Cardiac muscle cell (in vitro differentiated cells and primary cell): Measurements from ENCODE around the gene CNTN2. TPM values are rescaled to one million over a fixed set of nuclear protein-coding genes. Genes with fewer than 3 reads are reported as not detected.

ENCODE experiments used
- DNase-seq, 2 donors: peaks; one replicate each; pipeline versions ENCODE4 v3.0.0 to v3.0.0-alpha.2; 2010 to 2017; ENCODE audit warnings: low read depth in 1 of 2, low spot score in 1 of 2
- H3K27ac ChIP-seq: fragments of 200-600 bp; sonication (generic); 2 replicates; pipeline ENCODE4 v1.5.1; 2016
- H3K27me3 ChIP-seq: fragments of 200-600 bp; sonication (generic); 2 replicates; pipeline ENCODE4 v1.6.0; 2016; ENCODE audit warnings: control low read depth
- H3K36me3 ChIP-seq: fragments of 200-600 bp; sonication (generic); 2 replicates; pipeline ENCODE4 v1.5.1; 2016; ENCODE audit warnings: control low read depth
- H3K4me1 ChIP-seq: fragments of 200-600 bp; sonication (generic); 2 replicates; pipeline ENCODE4 v1.8.1; 2017; ENCODE audit warnings: low read depth, mild to moderate bottlenecking, mixed run types
- H3K4me3 ChIP-seq: fragments of 200-600 bp; sonication (generic); 2 replicates; pipeline ENCODE4 v1.5.1; 2016; ENCODE audit warnings: mild to moderate bottlenecking
- H3K9me3 ChIP-seq: fragments of 200-600 bp; sonication (generic); 2 replicates; pipeline ENCODE4 v1.5.1; 2017; ENCODE audit warnings: low read depth, mild to moderate bottlenecking, control low read depth
- polyA plus RNA-seq: library from polyadenylated mRNA; unstranded; fragments of >200 nt; fragmentation: Nextera tagmentation; extraction: Ambion mirVana; gene quantifications from 2 replicates; pipeline ENCODE4 v1.2.1, GENCODE V29; 2016
- total RNA-seq: library from RNA; depleted of rRNA; stranded (reverse); fragments of >200 nt; gene quantifications from 2 replicates; pipeline ENCODE4 v1.2.3, GENCODE V29; 2016
- TF ChIP-seq, protein P1 (sequence below): IDR thresholded peaks from 2 replicates; pipeline ENCODE4 v1.5.1; 2012; ENCODE audit warnings: low read depth, mild to moderate bottlenecking, low read length

The CNTN2 gene, protein sequence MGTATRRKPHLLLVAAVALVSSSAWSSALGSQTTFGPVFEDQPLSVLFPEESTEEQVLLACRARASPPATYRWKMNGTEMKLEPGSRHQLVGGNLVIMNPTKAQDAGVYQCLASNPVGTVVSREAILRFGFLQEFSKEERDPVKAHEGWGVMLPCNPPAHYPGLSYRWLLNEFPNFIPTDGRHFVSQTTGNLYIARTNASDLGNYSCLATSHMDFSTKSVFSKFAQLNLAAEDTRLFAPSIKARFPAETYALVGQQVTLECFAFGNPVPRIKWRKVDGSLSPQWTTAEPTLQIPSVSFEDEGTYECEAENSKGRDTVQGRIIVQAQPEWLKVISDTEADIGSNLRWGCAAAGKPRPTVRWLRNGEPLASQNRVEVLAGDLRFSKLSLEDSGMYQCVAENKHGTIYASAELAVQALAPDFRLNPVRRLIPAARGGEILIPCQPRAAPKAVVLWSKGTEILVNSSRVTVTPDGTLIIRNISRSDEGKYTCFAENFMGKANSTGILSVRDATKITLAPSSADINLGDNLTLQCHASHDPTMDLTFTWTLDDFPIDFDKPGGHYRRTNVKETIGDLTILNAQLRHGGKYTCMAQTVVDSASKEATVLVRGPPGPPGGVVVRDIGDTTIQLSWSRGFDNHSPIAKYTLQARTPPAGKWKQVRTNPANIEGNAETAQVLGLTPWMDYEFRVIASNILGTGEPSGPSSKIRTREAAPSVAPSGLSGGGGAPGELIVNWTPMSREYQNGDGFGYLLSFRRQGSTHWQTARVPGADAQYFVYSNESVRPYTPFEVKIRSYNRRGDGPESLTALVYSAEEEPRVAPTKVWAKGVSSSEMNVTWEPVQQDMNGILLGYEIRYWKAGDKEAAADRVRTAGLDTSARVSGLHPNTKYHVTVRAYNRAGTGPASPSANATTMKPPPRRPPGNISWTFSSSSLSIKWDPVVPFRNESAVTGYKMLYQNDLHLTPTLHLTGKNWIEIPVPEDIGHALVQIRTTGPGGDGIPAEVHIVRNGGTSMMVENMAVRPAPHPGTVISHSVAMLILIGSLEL
- total RNA-seq (0.35 TPM in 1 of 2 replicates, not detected in the other), polyA plus RNA-seq (0.06 TPM in 1 of 2 replicates, not detected in the other)

DNA sequence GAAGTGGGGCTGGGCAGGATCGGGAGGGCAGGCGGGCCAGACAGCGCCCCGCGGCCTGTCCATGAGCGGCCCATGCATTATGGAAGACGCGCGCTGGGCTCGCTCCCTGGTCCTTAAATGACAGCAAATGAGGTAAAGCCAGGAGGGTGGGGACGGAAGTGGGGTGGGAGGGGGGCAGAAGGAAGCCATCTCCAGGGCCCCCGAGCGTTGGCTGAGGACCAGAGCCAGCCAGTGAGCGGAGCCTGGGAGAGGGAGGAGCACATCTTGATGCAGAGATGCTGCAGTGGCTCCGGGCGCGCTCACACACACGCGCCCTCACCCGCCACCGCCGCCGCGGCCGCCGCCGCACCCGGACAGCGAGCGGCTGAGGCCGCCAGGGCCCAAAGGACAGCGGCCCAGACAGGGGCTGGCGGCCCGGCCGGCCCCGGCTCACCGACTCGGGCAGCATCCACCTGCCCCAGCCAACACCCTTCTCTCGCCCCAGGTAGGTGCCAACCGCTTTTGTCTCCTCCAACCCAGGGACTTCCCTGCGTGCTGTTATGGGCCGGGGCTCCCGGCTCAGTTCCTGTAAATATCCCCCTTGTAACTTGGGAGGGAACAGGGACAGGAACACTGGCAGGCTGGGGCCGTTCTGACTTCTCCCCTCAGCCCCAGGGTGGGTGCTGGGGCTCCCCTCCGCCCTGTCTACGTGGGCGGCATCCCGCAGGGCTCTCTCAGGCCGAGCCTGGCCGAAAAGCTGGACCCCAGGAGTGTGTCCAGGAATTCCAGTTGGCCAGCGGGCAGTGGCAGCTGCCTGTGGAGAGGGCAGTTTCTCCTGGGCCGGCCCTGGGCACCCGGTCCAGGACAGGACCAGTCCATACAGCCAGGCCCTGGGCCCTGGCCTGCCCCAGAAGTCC is at the start of gene CNTN2:
Gene CNTN2, plus strand, starts transcription at position 302 of the 896 bp plus-strand sequence. CDS start 9,974 bp downstream, outside the sequence.
- Histone ChIP-seq H3K27me3 (peaks cover 100% of the 10 kb centered on the region), H3K9me3 (no peaks in the 10 kb centered on the region), H3K4me1 (no peaks in the 10 kb centered on the region), H3K4me3 (no peak within 1 kb of the TSS), H3K36me3 (no peaks in the 10 kb centered on the region), H3K27ac (no peak within 1 kb of the TSS)
- DNase-seq: peak in 1 of 2 donors; percentile 39
- TF ChIP-seq, protein P1, sequence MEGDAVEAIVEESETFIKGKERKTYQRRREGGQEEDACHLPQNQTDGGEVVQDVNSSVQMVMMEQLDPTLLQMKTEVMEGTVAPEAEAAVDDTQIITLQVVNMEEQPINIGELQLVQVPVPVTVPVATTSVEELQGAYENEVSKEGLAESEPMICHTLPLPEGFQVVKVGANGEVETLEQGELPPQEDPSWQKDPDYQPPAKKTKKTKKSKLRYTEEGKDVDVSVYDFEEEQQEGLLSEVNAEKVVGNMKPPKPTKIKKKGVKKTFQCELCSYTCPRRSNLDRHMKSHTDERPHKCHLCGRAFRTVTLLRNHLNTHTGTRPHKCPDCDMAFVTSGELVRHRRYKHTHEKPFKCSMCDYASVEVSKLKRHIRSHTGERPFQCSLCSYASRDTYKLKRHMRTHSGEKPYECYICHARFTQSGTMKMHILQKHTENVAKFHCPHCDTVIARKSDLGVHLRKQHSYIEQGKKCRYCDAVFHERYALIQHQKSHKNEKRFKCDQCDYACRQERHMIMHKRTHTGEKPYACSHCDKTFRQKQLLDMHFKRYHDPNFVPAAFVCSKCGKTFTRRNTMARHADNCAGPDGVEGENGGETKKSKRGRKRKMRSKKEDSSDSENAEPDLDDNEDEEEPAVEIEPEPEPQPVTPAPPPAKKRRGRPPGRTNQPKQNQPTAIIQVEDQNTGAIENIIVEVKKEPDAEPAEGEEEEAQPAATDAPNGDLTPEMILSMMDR: no peak

DNA sequence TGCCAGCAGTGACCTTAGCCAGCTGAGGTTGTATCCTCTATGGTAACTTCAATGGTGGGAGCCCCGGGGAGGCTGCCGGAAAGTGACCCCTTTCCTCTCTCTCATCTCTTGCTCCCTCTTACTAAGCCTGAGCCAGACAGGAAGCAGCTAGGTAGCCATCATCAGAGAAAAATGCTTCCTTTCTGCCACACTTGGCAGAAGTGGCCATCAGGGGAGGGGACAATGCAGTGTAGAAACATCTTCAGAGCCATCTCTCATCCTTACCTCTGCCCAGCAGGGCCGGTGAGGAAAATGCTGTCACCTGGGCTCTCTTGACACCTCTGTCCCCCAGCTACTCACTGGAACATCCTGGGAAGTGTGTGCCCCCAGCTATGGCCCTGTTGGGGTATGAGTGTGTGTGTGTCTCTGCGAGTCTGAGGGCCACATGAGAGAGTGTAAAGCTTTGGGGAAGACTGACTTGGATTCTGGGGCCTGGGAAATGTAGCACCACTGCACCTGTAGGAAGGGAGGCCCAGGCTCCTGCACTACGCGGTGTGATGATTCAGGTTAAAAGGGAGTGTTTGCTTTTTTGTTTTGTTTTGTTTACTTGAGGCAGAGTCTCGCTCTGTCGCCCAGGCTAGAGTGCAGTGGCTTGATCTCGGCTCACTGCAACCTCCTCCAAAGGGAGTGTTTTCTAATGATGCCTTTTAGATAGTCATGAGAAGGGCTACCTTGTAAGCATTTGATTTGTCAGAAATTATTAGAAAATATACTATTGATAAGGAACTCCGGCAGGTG is 48.7 kb upstream of the CNTN2 start:
- no peak for DNase-seq
- no peak overlapping the region for H3K4me3 ChIP-seq
- peaks cover 35% of the 10 kb centered on the region for H3K27me3 ChIP-seq
- H3K9me3 ChIP-seq: no peaks in the 10 kb centered on the region
- no peak overlapping the region for H3K27ac ChIP-seq
- H3K4me1 ChIP-seq: no peaks in the 10 kb centered on the region
- no peaks in the 10 kb centered on the region for H3K36me3 ChIP-seq
- TF ChIP-seq, protein P1: no peak

DNA sequence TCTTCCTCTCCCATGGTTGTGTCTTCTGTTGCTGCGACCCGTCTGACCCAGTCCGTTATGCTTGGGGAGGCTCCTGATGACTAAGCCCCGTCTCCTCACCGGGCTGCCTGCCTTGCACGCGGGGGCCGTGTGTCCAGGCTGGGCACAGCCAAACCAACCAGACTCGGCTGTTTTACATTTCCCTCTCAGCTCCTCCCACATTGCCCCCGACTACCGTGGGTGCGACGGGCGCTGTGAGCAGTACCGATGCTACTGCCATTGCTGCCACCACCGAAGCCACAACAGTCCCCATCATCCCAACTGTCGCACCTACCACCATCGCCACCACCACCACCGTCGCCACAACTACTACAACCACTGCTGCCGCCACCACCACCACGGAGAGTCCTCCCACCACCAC is 46.0 kb upstream of the CNTN2 start:
- H3K36me3 ChIP-seq: no peaks in the 10 kb centered on the region
- no peak overlapping the region for H3K4me3 ChIP-seq
- no peaks in the 10 kb centered on the region for H3K9me3 ChIP-seq
- no peak for DNase-seq
- H3K27me3 ChIP-seq: peaks cover 15% of the 10 kb centered on the region
- TF ChIP-seq, protein P1: no peak
- no peak overlapping the region for H3K27ac ChIP-seq
- no peaks in the 10 kb centered on the region for H3K4me1 ChIP-seq

DNA sequence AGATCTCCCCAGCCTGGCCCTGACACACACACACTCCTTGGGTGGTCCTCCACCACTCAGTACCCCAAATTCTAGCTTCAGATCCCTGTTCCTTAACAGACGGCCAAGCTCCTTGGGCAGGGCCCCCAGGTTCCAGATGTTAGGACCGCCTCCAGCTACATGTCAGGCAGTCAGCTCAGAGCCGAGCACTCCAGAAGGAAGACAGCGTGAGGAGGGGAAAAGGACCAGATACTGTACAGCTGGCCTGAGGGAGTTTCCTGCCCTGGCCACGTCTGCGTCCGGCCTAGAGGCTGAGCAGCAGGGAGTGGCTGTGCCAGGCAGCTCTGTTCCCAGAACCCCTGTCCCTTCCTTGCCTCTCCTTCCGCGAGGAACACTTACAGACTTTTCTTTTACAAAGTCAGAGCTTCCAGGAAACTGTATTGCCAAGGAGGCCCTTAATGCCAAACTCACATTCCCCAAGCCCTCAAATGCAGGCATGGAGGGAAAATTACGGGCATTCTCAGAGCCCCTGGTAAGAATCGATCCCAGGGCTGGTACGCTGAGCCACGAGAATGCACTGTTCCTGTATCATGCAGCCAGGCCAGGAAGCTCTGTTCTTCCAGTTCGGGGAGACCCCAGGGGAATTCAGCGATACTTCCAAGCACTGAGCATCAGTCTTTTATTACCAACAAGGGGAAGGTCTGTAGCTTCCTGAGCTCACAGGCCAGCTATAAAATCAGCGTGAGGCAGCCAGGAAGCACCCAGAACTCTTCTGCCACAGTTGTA is 45.2 kb upstream of the CNTN2 start:
- Histone ChIP-seq H3K9me3 (no peaks in the 10 kb centered on the region), H3K4me1 (no peaks in the 10 kb centered on the region), H3K36me3 (no peaks in the 10 kb centered on the region), H3K27me3 (peaks cover 7% of the 10 kb centered on the region), H3K27ac (no peak overlapping the region), H3K4me3 (no peak overlapping the region)
- peak in 1 of 2 donors; percentile 58 for DNase-seq
- TF ChIP-seq, protein P1: no peak
